Tibial nerve (tissue), 4 donors: ENCODE data around the gene ERP27. TPM values are rescaled to one million over a fixed set of nuclear protein-coding genes. Genes with fewer than 3 reads are reported as not detected.

Experiments used
- DNase-seq, 2 donors: peaks; one replicate each; pipeline ENCODE4 v3.0.0-alpha.2; 2019; ENCODE audit warnings: low spot score in 2 of 2
- H3K27ac ChIP-seq, 4 donors: fragments of 200-600 bp; sonication (generic) in 3 of 4; one replicate each; pipeline ENCODE4 v1.5.1; 2017 to 2019; ENCODE audit warnings: mild to moderate bottlenecking in 1 of 4
- H3K27me3 ChIP-seq, 2 donors: fragments of 200-600 bp; sonication (generic) in 1 of 2; one replicate each; pipeline versions ENCODE4 v1.5.1 to v1.6.0; 2017 to 2019
- H3K36me3 ChIP-seq, 3 donors: fragments of 200-600 bp; sonication (generic); one replicate each; pipeline ENCODE4 v1.5.1; 2018 to 2019
- H3K4me1 ChIP-seq, 4 donors: fragments of 200-600 bp; sonication (generic) in 3 of 4; one replicate each; pipeline ENCODE4 v1.5.1; 2017 to 2019
- H3K4me3 ChIP-seq, 4 donors: fragments of 200-600 bp; sonication (generic) in 3 of 4; one replicate each; pipeline ENCODE4 v1.5.1; 2017 to 2019; ENCODE audit warnings: mild to moderate bottlenecking in 1 of 4, moderate library complexity in 1 of 4
- H3K9me3 ChIP-seq, 4 donors: fragments of 200-600 bp; sonication (generic) in 3 of 4; one replicate each; pipeline ENCODE4 v1.5.1; 2017 to 2019
- EP300 ChIP-seq, 2 donors: sonication (generic); formaldehyde crosslinking; IDR thresholded peaks; one replicate each; pipeline ENCODE4 v1.6.1; 2017; ENCODE audit warnings: antibody characterized with exemption in 2 of 2, mild to moderate bottlenecking in 1 of 2
- POLR2A ChIP-seq, 2 donors: fragments of 450-650 bp; IDR thresholded peaks; one replicate each; pipeline ENCODE4 v1.6.1; 2017; ENCODE audit warnings: antibody characterized with exemption in 2 of 2, mild to moderate bottlenecking in 2 of 2, moderate library complexity in 2 of 2
- WGBS, 2 donors: methylation state at CpG; one replicate each; pipeline ENCODE4 v1.1.5; 2018; 5-methylcytosine and 5-hydroxymethylcytosine counted together
- total RNA-seq, 4 donors: library from RNA; depleted of rRNA; stranded (reverse); fragments of >200 nt; gene quantifications; one replicate each; pipeline ENCODE4 v1.1.0, GENCODE V29; 2016
- TF ChIP-seq, protein P1 (sequence below), 5 experiments: fragments of 200-600 bp in 3 of 5; fragments of 450-650 bp in 2 of 5; sonication (generic) in 3 of 5; IDR thresholded peaks; one replicate each; pipeline ENCODE4 v1.5.1; 2016 to 2019; ENCODE audit warnings: antibody characterized with exemption in 5 of 5, mild to moderate bottlenecking in 3 of 5, moderate library complexity in 2 of 5

Gene ERP27
- total RNA-seq, 4 donors from 2014 or later, result not detected

DNA sequence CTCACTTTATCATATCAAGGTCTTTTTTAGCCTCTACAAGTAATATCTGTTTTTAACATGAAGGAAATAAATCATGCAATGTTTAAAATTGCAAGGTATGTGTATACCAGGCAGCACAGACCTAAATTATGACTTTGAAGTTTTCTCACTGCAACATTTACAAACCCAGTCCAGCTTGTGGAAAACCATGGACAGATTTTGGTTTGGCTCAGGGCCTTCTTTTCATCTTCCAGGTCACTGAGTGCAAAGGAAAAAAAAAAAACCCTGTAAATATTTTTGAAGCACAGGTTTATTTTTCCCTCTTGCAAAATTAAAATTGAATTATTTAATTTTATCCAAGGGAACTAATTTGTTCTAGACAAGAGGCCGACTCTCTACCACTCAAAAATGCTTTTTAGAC is 66.5 kb downstream of the ERP27 start:
- no peaks in the 10 kb centered on the region for H3K27me3 ChIP-seq
- H3K4me3 ChIP-seq, result no peak overlapping the region
- H3K9me3 ChIP-seq, result peaks cover 0 to 2% (median 0%) of the 10 kb centered on the region in 4 donors
- WGBS, 2 donors, result 72 to 84% methylated on average over 1 of the region's 1 CpG
- H3K27ac ChIP-seq, result no peak overlapping the region
- peaks cover 0 to 10% (median 0%) of the 10 kb centered on the region in 4 donors for H3K4me1 ChIP-seq
- TF ChIP-seq EP300 (IDR thresholded peaks at IDR 0.05) (no peak), POLR2A (IDR thresholded peaks at IDR 0.05) (no peak)
- TF ChIP-seq, protein P1, sequence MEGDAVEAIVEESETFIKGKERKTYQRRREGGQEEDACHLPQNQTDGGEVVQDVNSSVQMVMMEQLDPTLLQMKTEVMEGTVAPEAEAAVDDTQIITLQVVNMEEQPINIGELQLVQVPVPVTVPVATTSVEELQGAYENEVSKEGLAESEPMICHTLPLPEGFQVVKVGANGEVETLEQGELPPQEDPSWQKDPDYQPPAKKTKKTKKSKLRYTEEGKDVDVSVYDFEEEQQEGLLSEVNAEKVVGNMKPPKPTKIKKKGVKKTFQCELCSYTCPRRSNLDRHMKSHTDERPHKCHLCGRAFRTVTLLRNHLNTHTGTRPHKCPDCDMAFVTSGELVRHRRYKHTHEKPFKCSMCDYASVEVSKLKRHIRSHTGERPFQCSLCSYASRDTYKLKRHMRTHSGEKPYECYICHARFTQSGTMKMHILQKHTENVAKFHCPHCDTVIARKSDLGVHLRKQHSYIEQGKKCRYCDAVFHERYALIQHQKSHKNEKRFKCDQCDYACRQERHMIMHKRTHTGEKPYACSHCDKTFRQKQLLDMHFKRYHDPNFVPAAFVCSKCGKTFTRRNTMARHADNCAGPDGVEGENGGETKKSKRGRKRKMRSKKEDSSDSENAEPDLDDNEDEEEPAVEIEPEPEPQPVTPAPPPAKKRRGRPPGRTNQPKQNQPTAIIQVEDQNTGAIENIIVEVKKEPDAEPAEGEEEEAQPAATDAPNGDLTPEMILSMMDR (IDR thresholded peaks at IDR 0.05), result no peak
- H3K36me3 ChIP-seq, result no peaks in the 10 kb centered on the region
- DNase-seq, result no peak

DNA sequence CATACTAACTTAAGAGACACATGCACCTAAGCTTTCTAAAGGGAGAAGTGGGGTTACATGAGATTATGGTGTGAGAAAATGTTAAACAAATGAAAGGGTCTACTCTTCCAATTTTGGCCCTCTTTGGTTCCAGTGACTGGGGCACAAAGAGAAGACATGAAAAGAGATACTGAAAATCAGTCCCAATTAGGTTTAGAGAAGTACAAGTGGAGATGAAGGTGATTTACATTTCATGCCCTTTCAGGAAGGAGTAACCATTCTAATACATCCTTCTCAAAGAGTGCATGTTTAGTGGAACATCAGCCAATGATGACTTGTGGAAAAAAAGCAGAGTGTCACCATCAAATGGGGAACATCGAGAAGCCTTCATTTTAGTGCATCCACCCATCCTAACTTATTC is 67.1 kb downstream of the ERP27 start:
- Histone ChIP-seq H3K36me3 (no peaks in the 10 kb centered on the region), H3K27ac (no peak overlapping the region), H3K4me3 (no peak overlapping the region), H3K9me3 (peaks cover 0 to 6% (median 0%) of the 10 kb centered on the region in 4 donors), H3K4me1 (peaks cover 0 to 10% (median 0%) of the 10 kb centered on the region in 4 donors), H3K27me3 (no peaks in the 10 kb centered on the region)
- no peak for DNase-seq
- 97 to 100% methylated on average over 1 of the region's 1 CpG for WGBS, 2 donors
- TF ChIP-seq EP300 (IDR thresholded peaks at IDR 0.05) (no peak), POLR2A (IDR thresholded peaks at IDR 0.05) (no peak)
- TF ChIP-seq, protein P1 (IDR thresholded peaks at IDR 0.05), result no peak

DNA sequence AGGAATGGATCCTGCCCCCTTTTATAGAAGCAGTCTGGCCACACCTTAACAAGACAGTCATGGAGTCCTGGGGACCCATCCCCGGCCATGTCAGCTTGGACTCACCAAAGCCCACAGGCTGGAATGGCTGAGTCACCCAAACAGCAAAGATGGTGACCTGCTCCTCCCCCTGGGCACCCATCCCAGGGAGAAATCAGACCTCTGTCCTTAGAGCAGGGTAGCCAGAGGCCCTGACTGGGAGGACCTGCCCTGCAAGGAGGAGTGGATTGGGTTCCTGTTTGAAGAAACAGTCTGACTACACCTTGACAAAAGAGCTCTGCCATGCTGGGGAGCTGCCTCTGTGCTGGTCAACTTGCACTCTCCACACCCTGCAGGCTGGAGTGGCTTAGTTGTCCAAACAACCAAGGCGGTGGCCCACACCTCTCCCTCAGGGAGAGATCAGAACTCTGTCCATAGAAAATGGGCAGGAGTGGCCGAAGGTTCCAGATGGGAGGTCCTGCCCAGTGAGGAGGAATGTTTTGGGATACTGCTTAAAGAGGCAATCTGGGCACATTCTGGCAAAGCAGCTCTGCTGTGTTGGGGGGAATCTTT is 69.3 kb downstream of the ERP27 start:
- DNase-seq, result no peak
- TF ChIP-seq POLR2A (IDR thresholded peaks at IDR 0.05) (no peak), EP300 (IDR thresholded peaks at IDR 0.05) (no peak)
- TF ChIP-seq, protein P1 (IDR thresholded peaks at IDR 0.05), result no peak
- Histone ChIP-seq H3K4me1 (peaks cover 0 to 10% (median 0%) of the 10 kb centered on the region in 4 donors), H3K9me3 (peaks cover 0 to 10% (median 0%) of the 10 kb centered on the region in 4 donors), H3K27ac (no peak overlapping the region), H3K36me3 (no peaks in the 10 kb centered on the region), H3K4me3 (no peak overlapping the region), H3K27me3 (no peaks in the 10 kb centered on the region)
- WGBS, 2 donors, result 82 to 100% methylated on average over 2 to 3 of the region's 3 CpGs

Other genes with a start within 250 kb of the ERP27 start
- gene GUCY2C, start 241.9 kb downstream of the ERP27 start, total RNA-seq, result not detected
- 10 to 100 TPM; 11.7 to 22.6 (median 19.2) TPM for gene WBP11, start 135.1 kb downstream of the ERP27 start, total RNA-seq
- gene C12orf60, start 134.9 kb downstream of the ERP27 start, total RNA-seq, result 1 to 10 TPM in 1 of 4 donors, under 1 TPM in 3; 0.20 to 2.1 (median 0.89) TPM
- 10 to 100 TPM in 1 of 4 donors, 1 to 10 TPM in 3; 1.2 to 10.5 (median 6.2) TPM for gene SMCO3, start 124.4 kb downstream of the ERP27 start, total RNA-seq
- 1 to 10 TPM in 2 of 4 donors, under 1 TPM in 2; under 0.01 to 5.9 (median 1.4) TPM for gene ART4, start 95.0 kb downstream of the ERP27 start, total RNA-seq
- gene MGP, start 52.7 kb downstream of the ERP27 start, total RNA-seq, result 100 to 1,000 TPM; 187 to 759 (median 492) TPM
- gene ARHGDIB, start 23.1 kb upstream of the ERP27 start, total RNA-seq, result 100 to 1,000 TPM in 2 of 4 donors, 10 to 100 TPM in 2; 63.8 to 112 (median 89.4) TPM
- not detected for gene PDE6H, start 34.5 kb upstream of the ERP27 start, total RNA-seq